Measurements from ENCODE around the gene ATP13A4. TPM values are rescaled to one million over a fixed set of nuclear protein-coding genes. Genes with fewer than 3 reads are reported as not detected.

Gene ATP13A4
- total and polyA plus RNA-seq, 7 experiments from 2014 or later = 0.12 to 3.3 (median 1.4) TPM; not detected in 1

- Histone ChIP-seq H3K27me3 (ENCODE audit: control insufficient read depth in 2 of 2, insufficient read depth in 2 of 2, low read length in 2 of 2) (no peaks in the 10 kb centered on the region), H3K4me3 (ENCODE audit: low read length) (no peak overlapping the region), H3K4me1 (ENCODE audit: control insufficient read depth in 2 of 2, insufficient read depth in 2 of 2, low read length in 2 of 2) (no peaks in the 10 kb centered on the region), H3K9me3 (ENCODE audit: control insufficient read depth in 2 of 3, low read length in 3 of 3) (no peaks in the 10 kb centered on the region), H3K27ac (ENCODE audit: low read depth, low read length) (no peak overlapping the region), H3K36me3 (ENCODE audit: control insufficient read depth in 2 of 3, insufficient read depth in 3 of 3, low read length in 3 of 3) (no peaks in the 10 kb centered on the region)
- no peak for DNase-seq
- CTCF ChIA-PET = no interaction called here
- H3K4me3 Mint-ChIP-seq = no peak overlapping the region
- peaks cover 0 to 2% (median 0%) of the 10 kb centered on the region in 11 donors for H3K9me3 Mint-ChIP-seq
- no peaks in the 10 kb centered on the region for H3K36me3 Mint-ChIP-seq
- H3K4me1 Mint-ChIP-seq = peaks cover 0 to 5% (median 0%) of the 10 kb centered on the region in 7 donors
- H3K27me3 Mint-ChIP-seq = peaks cover 11 to 43% (median 19%) of the 10 kb centered on the region in 5 donors
- intact Hi-C loops (cut with micrococcal nuclease) = no loop called here
- no peak for ATAC-seq
- POLR2A ChIA-PET = no interaction called here
- H3K27ac Mint-ChIP-seq = no peak overlapping the region
Observed at GRCh38 chr3:193375614-193376013, 179.1 kb downstream of the ATP13A4 start.

- H3K4me1 ChIP-seq (ENCODE audit: control insufficient read depth in 2 of 2, insufficient read depth in 2 of 2, low read length in 2 of 2) = no peaks in the 10 kb centered on the region
- no peaks in the 10 kb centered on the region for H3K36me3 ChIP-seq (ENCODE audit: control insufficient read depth in 2 of 3, insufficient read depth in 3 of 3, low read length in 3 of 3)
- intact Hi-C loops (cut with micrococcal nuclease) = no loop called here
- DNase-seq = no peak
- H3K9me3 Mint-ChIP-seq = no peaks in the 10 kb centered on the region
- no peak overlapping the region for H3K4me3 ChIP-seq (ENCODE audit: low read length)
- no peaks in the 10 kb centered on the region for H3K27me3 ChIP-seq (ENCODE audit: control insufficient read depth in 2 of 2, insufficient read depth in 2 of 2, low read length in 2 of 2)
- ATAC-seq = no peak
- H3K9me3 ChIP-seq (ENCODE audit: control insufficient read depth in 2 of 3, low read length in 3 of 3) = no peaks in the 10 kb centered on the region
- no peak overlapping the region for H3K27ac ChIP-seq (ENCODE audit: low read depth, low read length)
- peaks cover 0 to 5% (median 0%) of the 10 kb centered on the region in 7 donors for H3K4me1 Mint-ChIP-seq
- H3K4me3 Mint-ChIP-seq = no peak overlapping the region
- H3K36me3 Mint-ChIP-seq = no peaks in the 10 kb centered on the region
- peaks cover 4 to 25% (median 16%) of the 10 kb centered on the region in 5 donors for H3K27me3 Mint-ChIP-seq
- H3K27ac Mint-ChIP-seq = no peak overlapping the region
- CTCF ChIA-PET = no interaction called here
- POLR2A ChIA-PET = no interaction called here
Observed at GRCh38 chr3:193372783-193373182, 181.9 kb downstream of the ATP13A4 start.

GRCh38 chr3:193367868-193368267 lies 186.8 kb downstream of the ATP13A4 start:
- Histone ChIP-seq H3K4me1 (ENCODE audit: control insufficient read depth in 2 of 2, insufficient read depth in 2 of 2, low read length in 2 of 2) (no peaks in the 10 kb centered on the region), H3K27ac (ENCODE audit: low read depth, low read length) (no peak overlapping the region), H3K4me3 (ENCODE audit: low read length) (no peak overlapping the region), H3K36me3 (ENCODE audit: control insufficient read depth in 2 of 3, insufficient read depth in 3 of 3, low read length in 3 of 3) (no peaks in the 10 kb centered on the region), H3K9me3 (ENCODE audit: control insufficient read depth in 2 of 3, low read length in 3 of 3) (no peaks in the 10 kb centered on the region), H3K27me3 (ENCODE audit: control insufficient read depth in 2 of 2, insufficient read depth in 2 of 2, low read length in 2 of 2) (no peaks in the 10 kb centered on the region)
- no peak overlapping the region for H3K27ac Mint-ChIP-seq
- ATAC-seq = no peak
- peaks cover 0 to 4% (median 0%) of the 10 kb centered on the region in 7 donors for H3K4me1 Mint-ChIP-seq
- no peak overlapping the region for H3K4me3 Mint-ChIP-seq
- CTCF ChIA-PET = no interaction called here
- H3K27me3 Mint-ChIP-seq = peaks cover 15 to 24% (median 17%) of the 10 kb centered on the region in 5 donors
- H3K9me3 Mint-ChIP-seq = no peaks in the 10 kb centered on the region
- no peaks in the 10 kb centered on the region for H3K36me3 Mint-ChIP-seq
- DNase-seq = no peak
- intact Hi-C loops (cut with micrococcal nuclease) = no loop called here
- POLR2A ChIA-PET = no interaction called here

- Mint-ChIP-seq H3K4me1 (no peaks in the 10 kb centered on the region), H3K9me3 (peaks cover 0 to 3% (median 0%) of the 10 kb centered on the region in 11 donors), H3K27ac (no peak overlapping the region), H3K27me3 (peaks cover 6 to 12% (median 8%) of the 10 kb centered on the region in 5 donors), H3K4me3 (no peak overlapping the region), H3K36me3 (no peaks in the 10 kb centered on the region)
- H3K36me3 ChIP-seq (ENCODE audit: control insufficient read depth in 2 of 3, insufficient read depth in 3 of 3, low read length in 3 of 3) = no peaks in the 10 kb centered on the region
- ATAC-seq (no peak), DNase-seq (no peak)
- H3K4me1 ChIP-seq (ENCODE audit: control insufficient read depth in 2 of 2, insufficient read depth in 2 of 2, low read length in 2 of 2) = no peaks in the 10 kb centered on the region
- H3K27ac ChIP-seq (ENCODE audit: low read depth, low read length) = no peak overlapping the region
- H3K9me3 ChIP-seq (ENCODE audit: control insufficient read depth in 2 of 3, low read length in 3 of 3) = no peaks in the 10 kb centered on the region
- intact Hi-C loops (cut with micrococcal nuclease) = no loop called here
- H3K4me3 ChIP-seq (ENCODE audit: low read length) = no peak overlapping the region
- POLR2A ChIA-PET = no interaction called here
- CTCF ChIA-PET = no interaction called here
- no peaks in the 10 kb centered on the region for H3K27me3 ChIP-seq (ENCODE audit: control insufficient read depth in 2 of 2, insufficient read depth in 2 of 2, low read length in 2 of 2)
Observed at GRCh38 chr3:193357291-193357690, 197.4 kb downstream of the ATP13A4 start.

DNA sequence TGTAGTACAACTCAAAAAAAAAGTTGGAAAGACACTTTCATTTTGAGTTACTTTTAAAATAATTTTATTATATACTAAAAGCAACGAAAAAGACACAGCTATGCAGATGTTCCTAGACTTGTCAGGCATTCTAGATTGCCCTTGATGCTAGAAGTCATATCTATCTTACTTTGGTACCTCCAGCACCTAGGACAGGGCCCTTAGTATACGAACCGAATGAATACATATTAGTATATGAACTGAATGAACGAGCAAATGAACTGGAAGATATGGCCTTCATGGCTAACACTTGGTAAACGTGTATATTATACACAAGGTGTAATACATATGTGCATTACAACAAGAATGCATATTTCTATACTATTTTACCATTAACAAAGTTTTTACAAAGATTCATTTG lies 200.3 kb downstream of the ATP13A4 start:
- Histone ChIP-seq H3K36me3 (ENCODE audit: control insufficient read depth in 2 of 3, insufficient read depth in 3 of 3, low read length in 3 of 3) (no peaks in the 10 kb centered on the region), H3K9me3 (ENCODE audit: control insufficient read depth in 2 of 3, low read length in 3 of 3) (no peaks in the 10 kb centered on the region), H3K4me1 (ENCODE audit: control insufficient read depth in 2 of 2, insufficient read depth in 2 of 2, low read length in 2 of 2) (no peaks in the 10 kb centered on the region), H3K27me3 (ENCODE audit: control insufficient read depth in 2 of 2, insufficient read depth in 2 of 2, low read length in 2 of 2) (no peaks in the 10 kb centered on the region), H3K4me3 (ENCODE audit: low read length) (no peak overlapping the region), H3K27ac (ENCODE audit: low read depth, low read length) (no peak overlapping the region)
- Mint-ChIP-seq H3K9me3 (peaks cover 0 to 3% (median 0%) of the 10 kb centered on the region in 11 donors), H3K27ac (no peak overlapping the region), H3K27me3 (peaks cover 0 to 13% (median 11%) of the 10 kb centered on the region in 5 donors), H3K4me1 (no peaks in the 10 kb centered on the region), H3K36me3 (no peaks in the 10 kb centered on the region), H3K4me3 (no peak overlapping the region)
- ATAC-seq = no peak
- intact Hi-C loops (cut with micrococcal nuclease) = no loop called here
- ChIA-PET POLR2A (no interaction called here), CTCF (no interaction called here)
- no peak for DNase-seq

Other genes starting within 250 kb of the ATP13A4 start
- gene ATP13A5, start 176.1 kb downstream of the ATP13A4 start, total RNA-seq = not detected
- gene ATP13A5, start 176.1 kb downstream of the ATP13A4 start, polyA plus RNA-seq = not detected
- 10 to 100 TPM; 50.7 to 70.0 (median 59.4) TPM for gene OPA1, start 38.3 kb upstream of the ATP13A4 start, total RNA-seq
- 10 to 100 TPM; 22.9 to 25.8 TPM for gene OPA1, start 38.3 kb upstream of the ATP13A4 start, polyA plus RNA-seq

Measured in naive thymus-derived CD4-positive, alpha-beta T cell (primary cell).